Astrocyte of the cerebellum (primary cell): ENCODE measurements around the gene AMFR.

ENCODE experiments used
- DNase-seq: peaks from one replicate; pipeline ENCODE4 v3.0.0-alpha.2; 2011; ENCODE audit warnings: low read depth
- H3K4me3 ChIP-seq: 2 replicates; pipeline ENCODE4 v1.5.1; 2011; ENCODE audit warnings: mild to moderate bottlenecking, low read depth, low read length, moderate library complexity
- CTCF ChIP-seq: IDR thresholded peaks from 2 replicates; pipeline ENCODE4 v1.5.1; 2012; ENCODE audit warnings: low read length, low read depth, moderate library complexity, mild to moderate bottlenecking; ENCODE audit errors: missing control alignments
- in situ Hi-C: cut with HindIII; loops from 2 replicates; pipeline ENCODE4 v1.10.0; 2017; ENCODE audit warnings: low sequenced_read_pairs

AMFR gene

GRCh38 chr16:56421313-56421712 is 4.0 kb downstream of the AMFR start:
- TF ChIP-seq CTCF, result no peak
- DNase-seq, result no peak
- H3K4me3 ChIP-seq, result no peak overlapping the region
- in situ Hi-C loops, result no loop called here

- no peak overlapping the region for H3K4me3 ChIP-seq
- DNase-seq, result no peak
- no peak for TF ChIP-seq CTCF
- in situ Hi-C loops, result no loop called here
These were observed 4.7 kb downstream of the AMFR start for GRCh38 chr16:56420613-56421012.

GRCh38 chr16:56419740-56420548 is 5.4 kb downstream of the AMFR start:
- H3K4me3 ChIP-seq, result no peak overlapping the region
- TF ChIP-seq CTCF, result no peak
- DNase-seq, result no peak
- in situ Hi-C loops, result no loop called here

GRCh38 chr16:56417138-56417537 is 8.2 kb downstream of the AMFR start:
- no peak overlapping the region for H3K4me3 ChIP-seq
- in situ Hi-C loops, result no loop called here
- no peak for DNase-seq
- no peak for TF ChIP-seq CTCF

- no peak overlapping the region for H3K4me3 ChIP-seq
- in situ Hi-C loops, result no loop called here
- TF ChIP-seq CTCF, result no peak
- no peak for DNase-seq
These were observed 9.5 kb downstream of the AMFR start for GRCh38 chr16:56415875-56416274.

GRCh38 chr16:56414366-56414765 is 11.0 kb downstream of the AMFR start:
- in situ Hi-C loops, result no loop called here
- DNase-seq, result no peak
- H3K4me3 ChIP-seq, result no peak overlapping the region
- TF ChIP-seq CTCF, result no peak
